ENCODE results near the gene GLB1L2. TPM values are rescaled to one million over a fixed set of nuclear protein-coding genes. Genes with fewer than 3 reads are reported as not detected.

GLB1L2 gene
- total and polyA plus RNA-seq, 12 donors, result 0.11 to 0.72 (median 0.30) TPM

DNA sequence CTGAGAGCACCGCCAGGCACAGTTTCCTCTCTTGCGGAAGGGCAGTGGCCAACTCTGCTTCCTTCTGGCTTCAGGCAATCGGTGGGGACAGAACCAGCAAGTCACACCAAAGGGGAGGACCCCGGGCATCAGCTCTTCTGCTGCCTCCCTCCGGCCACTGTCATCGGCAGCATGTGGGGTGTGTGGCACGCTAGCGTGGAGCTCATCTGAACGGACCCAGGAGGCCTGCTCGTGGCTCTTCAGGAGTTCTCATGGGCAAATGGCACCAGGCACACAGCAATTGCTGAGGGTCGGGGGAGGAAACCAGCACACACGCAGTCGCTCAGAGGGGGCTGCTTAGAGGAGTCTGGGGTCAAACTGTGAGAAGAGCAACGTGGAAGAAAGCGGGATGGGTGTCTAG lies 53.4 kb downstream of the GLB1L2 start:
- Histone ChIP-seq H3K27me3 (peaks cover 0 to 51% (median 25%) of the 10 kb centered on the region in 7 donors), H3K36me3 (no peaks in the 10 kb centered on the region), H3K27ac (no peak overlapping the region), H3K4me3 (no peak overlapping the region), H3K9me3 (no peaks in the 10 kb centered on the region), H3K4me1 (no peaks in the 10 kb centered on the region)
- DNase-seq (no peak), ATAC-seq (no peak)
- intact Hi-C loops (cut with DNase I), result no loop called here
- WGBS, 2 donors, result 87% methylated on average over 15 of the region's 15 CpGs
- TF ChIP-seq, protein P1, sequence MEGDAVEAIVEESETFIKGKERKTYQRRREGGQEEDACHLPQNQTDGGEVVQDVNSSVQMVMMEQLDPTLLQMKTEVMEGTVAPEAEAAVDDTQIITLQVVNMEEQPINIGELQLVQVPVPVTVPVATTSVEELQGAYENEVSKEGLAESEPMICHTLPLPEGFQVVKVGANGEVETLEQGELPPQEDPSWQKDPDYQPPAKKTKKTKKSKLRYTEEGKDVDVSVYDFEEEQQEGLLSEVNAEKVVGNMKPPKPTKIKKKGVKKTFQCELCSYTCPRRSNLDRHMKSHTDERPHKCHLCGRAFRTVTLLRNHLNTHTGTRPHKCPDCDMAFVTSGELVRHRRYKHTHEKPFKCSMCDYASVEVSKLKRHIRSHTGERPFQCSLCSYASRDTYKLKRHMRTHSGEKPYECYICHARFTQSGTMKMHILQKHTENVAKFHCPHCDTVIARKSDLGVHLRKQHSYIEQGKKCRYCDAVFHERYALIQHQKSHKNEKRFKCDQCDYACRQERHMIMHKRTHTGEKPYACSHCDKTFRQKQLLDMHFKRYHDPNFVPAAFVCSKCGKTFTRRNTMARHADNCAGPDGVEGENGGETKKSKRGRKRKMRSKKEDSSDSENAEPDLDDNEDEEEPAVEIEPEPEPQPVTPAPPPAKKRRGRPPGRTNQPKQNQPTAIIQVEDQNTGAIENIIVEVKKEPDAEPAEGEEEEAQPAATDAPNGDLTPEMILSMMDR (IDR thresholded peaks at IDR 0.05), result no peak

DNA sequence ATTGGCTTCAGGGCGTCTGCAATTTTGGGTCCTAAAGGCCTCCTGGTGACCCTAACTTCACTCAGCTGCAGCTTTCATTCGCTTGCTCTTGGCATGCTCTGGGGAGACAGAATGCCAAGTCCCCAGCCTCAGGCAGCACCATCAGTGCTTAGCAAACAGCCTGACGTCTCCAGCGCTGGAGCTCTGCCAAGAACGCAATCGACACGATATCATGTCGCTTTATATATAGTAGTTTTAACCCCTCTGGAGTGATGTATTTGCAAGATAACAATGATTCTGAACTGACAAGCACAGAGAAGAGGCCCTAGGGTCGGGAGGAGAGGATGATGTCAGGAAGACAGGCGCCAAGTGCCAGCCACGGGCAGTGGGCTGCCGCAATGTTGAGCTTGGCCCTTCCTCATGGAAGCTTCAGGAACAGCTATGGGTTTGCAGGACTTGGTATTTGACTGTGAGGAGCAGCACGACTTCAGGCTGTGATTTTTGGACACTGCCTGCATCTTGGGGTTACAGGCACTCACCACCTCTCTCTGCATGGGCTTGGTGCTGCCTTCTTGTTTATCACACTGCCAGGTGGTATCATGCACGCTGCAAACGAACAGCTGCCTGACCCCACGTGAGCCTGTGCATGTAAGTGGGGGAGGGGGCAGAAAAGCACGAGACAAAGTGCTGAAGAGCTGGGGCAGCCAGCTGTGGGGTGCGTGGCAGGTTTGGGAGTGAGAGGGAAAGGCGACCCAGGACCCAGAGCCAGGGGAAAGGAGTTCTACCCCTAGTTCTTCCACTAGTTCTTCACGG lies 54.2 kb downstream of the GLB1L2 start:
- Histone ChIP-seq H3K27ac (no peak overlapping the region), H3K36me3 (no peaks in the 10 kb centered on the region), H3K4me3 (no peak overlapping the region), H3K9me3 (no peaks in the 10 kb centered on the region), H3K4me1 (no peaks in the 10 kb centered on the region), H3K27me3 (peaks cover 0 to 54% (median 33%) of the 10 kb centered on the region in 7 donors)
- TF ChIP-seq, protein P1 (IDR thresholded peaks at IDR 0.05), result no peak
- intact Hi-C loops (cut with DNase I), result no loop called here
- DNase-seq (no peak), ATAC-seq (no peak)
- WGBS, 2 donors, result 44 to 45% methylated on average over 20 of the region's 20 CpGs

DNA sequence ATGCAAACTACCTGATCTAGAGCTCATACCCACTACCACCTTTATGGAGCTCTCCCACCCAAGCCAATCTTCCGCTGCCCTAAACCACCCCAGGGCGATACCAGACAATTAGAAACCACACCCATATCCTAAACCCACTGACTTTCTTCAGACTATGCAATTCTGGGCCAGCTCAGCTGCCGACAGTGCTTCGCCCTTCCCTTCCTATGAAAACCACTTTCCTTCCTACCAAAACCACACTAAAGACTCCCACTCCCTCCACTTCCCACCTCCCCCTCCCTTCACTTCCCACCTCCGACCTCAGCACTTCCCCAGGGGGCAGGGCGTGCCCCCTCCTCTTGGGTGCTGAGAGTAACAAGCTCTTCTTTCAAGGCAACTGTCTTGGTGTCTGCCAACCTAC lies 55.2 kb downstream of the GLB1L2 start:
- WGBS, 2 donors, result 54 to 59% methylated on average over 6 of the region's 6 CpGs
- DNase-seq (no peak), ATAC-seq (no peak)
- TF ChIP-seq, protein P1 (IDR thresholded peaks at IDR 0.05), result no peak
- intact Hi-C loops (cut with DNase I), result no loop called here
- H3K9me3 ChIP-seq, result no peaks in the 10 kb centered on the region
- H3K27ac ChIP-seq, result no peak overlapping the region
- H3K4me3 ChIP-seq, result no peak overlapping the region
- no peaks in the 10 kb centered on the region for H3K36me3 ChIP-seq
- no peaks in the 10 kb centered on the region for H3K4me1 ChIP-seq
- H3K27me3 ChIP-seq, result peaks cover 0 to 61% (median 40%) of the 10 kb centered on the region in 7 donors

DNA sequence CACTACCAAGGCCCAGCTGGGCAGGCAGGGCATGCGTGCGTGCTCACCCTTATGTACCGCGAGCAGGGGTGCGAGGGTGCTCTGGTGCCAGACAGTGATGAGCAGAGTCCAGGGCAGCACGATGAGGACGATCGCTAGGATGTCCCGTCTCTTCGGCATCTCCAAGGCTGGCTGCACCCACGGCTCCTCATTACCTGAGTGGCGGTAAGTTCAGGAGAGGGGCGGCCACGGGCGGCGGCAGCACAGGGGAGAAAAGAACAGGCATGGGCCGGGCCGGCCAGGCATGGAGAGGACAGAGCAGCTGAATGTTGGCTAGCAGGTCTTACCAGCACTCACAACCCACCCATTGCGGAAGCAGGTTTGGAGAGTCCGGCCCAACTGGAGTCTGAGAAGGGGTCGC lies 55.7 kb downstream of the GLB1L2 start:
- H3K27ac ChIP-seq, result no peak overlapping the region
- no peaks in the 10 kb centered on the region for H3K36me3 ChIP-seq
- H3K4me3 ChIP-seq, result no peak overlapping the region
- WGBS, 2 donors, result 91 to 92% methylated on average over 21 of the region's 21 CpGs
- intact Hi-C loops (cut with DNase I), result no loop called here
- ATAC-seq, result peak in 1 of 8 donors; percentile 13
- DNase-seq, result no peak
- H3K27me3 ChIP-seq, result peaks cover 0 to 61% (median 40%) of the 10 kb centered on the region in 7 donors
- no peaks in the 10 kb centered on the region for H3K9me3 ChIP-seq
- TF ChIP-seq, protein P1 (IDR thresholded peaks at IDR 0.05), result no peak
- no peaks in the 10 kb centered on the region for H3K4me1 ChIP-seq

Data from heart right ventricle (tissue), 16 donors.